ENCODE measurements around the gene ALDH8A1.

ALDH8A1 gene

GRCh38 chr6:134875367-134875766 lies 74.5 kb downstream of the ALDH8A1 start:
- peak; percentile 67 for TF ChIP-seq YY1 (IDR thresholded peaks at IDR 0.05; ENCODE audit: low read depth)
- TF ChIP-seq, protein P1, sequence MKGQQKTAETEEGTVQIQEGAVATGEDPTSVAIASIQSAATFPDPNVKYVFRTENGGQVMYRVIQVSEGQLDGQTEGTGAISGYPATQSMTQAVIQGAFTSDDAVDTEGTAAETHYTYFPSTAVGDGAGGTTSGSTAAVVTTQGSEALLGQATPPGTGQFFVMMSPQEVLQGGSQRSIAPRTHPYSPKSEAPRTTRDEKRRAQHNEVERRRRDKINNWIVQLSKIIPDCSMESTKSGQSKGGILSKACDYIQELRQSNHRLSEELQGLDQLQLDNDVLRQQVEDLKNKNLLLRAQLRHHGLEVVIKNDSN (IDR thresholded peaks at IDR 0.05), result peak; percentile 70
- peak; percentile 86 for TF ChIP-seq NFIC (IDR thresholded peaks at IDR 0.05)
- TF ChIP-seq EP300 (IDR thresholded peaks at IDR 0.05; ENCODE audit: borderline replicate concordance), result peak; percentile 40; the same call in 1 of the 2 replicates
- TF ChIP-seq EGR1 (IDR thresholded peaks at IDR 0.05), result no peak
- no peak; the same call in 1 of the 2 replicates for TF ChIP-seq CEBPB (IDR thresholded peaks at IDR 0.05)
- TF ChIP-seq FOXM1 (IDR thresholded peaks at IDR 0.05; ENCODE audit: borderline replicate concordance, low read depth), result no peak
- TF ChIP-seq, protein P2, sequence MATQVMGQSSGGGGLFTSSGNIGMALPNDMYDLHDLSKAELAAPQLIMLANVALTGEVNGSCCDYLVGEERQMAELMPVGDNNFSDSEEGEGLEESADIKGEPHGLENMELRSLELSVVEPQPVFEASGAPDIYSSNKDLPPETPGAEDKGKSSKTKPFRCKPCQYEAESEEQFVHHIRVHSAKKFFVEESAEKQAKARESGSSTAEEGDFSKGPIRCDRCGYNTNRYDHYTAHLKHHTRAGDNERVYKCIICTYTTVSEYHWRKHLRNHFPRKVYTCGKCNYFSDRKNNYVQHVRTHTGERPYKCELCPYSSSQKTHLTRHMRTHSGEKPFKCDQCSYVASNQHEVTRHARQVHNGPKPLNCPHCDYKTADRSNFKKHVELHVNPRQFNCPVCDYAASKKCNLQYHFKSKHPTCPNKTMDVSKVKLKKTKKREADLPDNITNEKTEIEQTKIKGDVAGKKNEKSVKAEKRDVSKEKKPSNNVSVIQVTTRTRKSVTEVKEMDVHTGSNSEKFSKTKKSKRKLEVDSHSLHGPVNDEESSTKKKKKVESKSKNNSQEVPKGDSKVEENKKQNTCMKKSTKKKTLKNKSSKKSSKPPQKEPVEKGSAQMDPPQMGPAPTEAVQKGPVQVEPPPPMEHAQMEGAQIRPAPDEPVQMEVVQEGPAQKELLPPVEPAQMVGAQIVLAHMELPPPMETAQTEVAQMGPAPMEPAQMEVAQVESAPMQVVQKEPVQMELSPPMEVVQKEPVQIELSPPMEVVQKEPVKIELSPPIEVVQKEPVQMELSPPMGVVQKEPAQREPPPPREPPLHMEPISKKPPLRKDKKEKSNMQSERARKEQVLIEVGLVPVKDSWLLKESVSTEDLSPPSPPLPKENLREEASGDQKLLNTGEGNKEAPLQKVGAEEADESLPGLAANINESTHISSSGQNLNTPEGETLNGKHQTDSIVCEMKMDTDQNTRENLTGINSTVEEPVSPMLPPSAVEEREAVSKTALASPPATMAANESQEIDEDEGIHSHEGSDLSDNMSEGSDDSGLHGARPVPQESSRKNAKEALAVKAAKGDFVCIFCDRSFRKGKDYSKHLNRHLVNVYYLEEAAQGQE (IDR thresholded peaks at IDR 0.05; ENCODE audit: low read depth), result no peak
- no peak for TF ChIP-seq TEAD4 (IDR thresholded peaks at IDR 0.05)
- TF ChIP-seq, protein P3, sequence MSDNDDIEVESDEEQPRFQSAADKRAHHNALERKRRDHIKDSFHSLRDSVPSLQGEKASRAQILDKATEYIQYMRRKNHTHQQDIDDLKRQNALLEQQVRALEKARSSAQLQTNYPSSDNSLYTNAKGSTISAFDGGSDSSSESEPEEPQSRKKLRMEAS (IDR thresholded peaks at IDR 0.05), result 0 out of 2 replicates have a peak, but pooled peaks have one; percentile 19
- peak; percentile 59; the same call in 1 of the 2 replicates for TF ChIP-seq TCF12 (IDR thresholded peaks at IDR 0.05; ENCODE audit: low read depth)

DNA sequence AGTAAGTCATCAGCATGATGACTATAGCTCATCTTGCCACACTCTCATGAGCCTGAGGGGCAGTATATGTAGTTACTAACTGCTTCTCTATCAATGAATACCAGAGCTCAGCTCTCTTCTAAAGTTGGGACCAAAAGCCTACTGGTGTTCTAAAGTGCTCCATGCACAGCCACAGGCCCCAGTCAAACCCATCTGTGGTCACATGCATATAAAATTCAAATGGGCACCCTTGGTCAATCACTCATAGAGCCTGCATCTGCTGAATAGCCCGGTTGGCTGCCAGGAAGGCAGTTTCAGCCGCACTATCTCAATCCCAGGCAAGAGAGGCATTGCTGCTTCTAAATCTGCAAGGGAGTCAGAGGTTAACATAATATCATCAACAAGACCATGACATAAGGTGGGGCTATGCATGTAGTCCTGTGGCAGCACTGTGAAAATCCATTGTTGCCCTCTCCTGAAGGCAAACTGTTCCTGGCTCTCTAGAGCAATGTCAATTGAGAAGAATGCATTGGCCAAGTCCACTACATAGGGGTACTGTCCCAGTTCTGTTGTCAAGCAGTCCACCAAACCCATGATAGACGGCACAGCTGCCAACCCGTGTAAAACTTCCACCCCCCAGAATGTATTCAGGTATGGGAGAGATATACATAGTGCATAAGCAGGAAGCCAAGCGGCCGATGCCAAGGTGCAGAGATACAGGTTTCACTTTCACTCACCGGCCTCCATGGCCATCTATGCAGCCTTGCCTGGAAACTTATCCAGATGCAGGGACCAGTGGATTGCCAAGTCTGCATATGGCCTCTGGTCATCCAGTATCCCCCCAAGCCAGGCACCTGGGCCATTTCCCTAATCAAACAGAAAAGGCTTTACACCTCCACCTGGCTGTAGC lies 76.2 kb downstream of the ALDH8A1 start:
- TF ChIP-seq CREB1 (IDR thresholded peaks at IDR 0.05; ENCODE audit: low read depth), result no peak
- TF ChIP-seq, protein P2 (IDR thresholded peaks at IDR 0.05; ENCODE audit: low read depth), result no peak
- TF ChIP-seq, protein P3 (IDR thresholded peaks at IDR 0.05), result no peak
- no peak for TF ChIP-seq FOXM1 (IDR thresholded peaks at IDR 0.05; ENCODE audit: borderline replicate concordance, low read depth)
- TF ChIP-seq, protein P1 (IDR thresholded peaks at IDR 0.05), result no peak
- TF ChIP-seq ZBTB7A (IDR thresholded peaks at IDR 0.05; ENCODE audit: low read depth), result no peak
- no peak for TF ChIP-seq EP300 (IDR thresholded peaks at IDR 0.05; ENCODE audit: borderline replicate concordance)

DNA sequence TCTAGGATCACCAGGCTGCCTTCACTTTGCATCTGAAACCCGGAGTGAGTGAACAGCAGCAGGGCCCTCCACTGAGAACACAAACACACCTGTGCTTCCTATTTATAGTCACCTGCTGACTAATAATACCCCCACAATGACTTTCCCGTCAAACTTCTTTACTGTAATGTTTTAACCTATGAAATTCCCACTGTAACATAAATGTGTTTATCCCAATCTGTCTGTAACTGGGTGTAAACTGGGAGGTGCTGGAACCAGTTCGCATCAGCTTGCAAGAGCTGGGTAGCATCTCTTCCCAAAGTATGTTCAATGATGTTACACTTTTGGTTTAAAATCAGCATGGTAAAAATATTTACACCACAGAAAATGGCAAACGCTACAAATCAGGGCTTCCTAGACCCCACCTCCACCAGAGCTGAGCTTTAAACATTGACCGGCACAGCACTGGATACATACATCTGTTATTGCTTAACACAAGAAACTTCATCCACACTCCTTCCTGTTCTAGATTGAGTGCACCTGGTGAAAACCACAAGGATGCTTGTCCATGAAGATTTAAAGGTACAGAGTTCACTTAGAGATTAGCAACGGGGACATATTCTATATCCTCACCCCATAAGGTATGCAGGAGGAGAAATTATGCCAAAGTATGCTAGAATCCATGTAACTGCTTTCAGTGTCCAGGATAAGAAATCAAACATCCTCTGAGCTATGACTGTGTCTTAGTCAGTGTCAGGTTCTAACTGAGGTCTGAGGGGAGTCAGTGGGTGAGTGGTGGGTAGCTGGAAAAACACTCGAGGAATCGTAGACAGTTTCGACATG lies 79.0 kb downstream of the ALDH8A1 start:
- no peak for TF ChIP-seq EP300 (IDR thresholded peaks at IDR 0.05; ENCODE audit: borderline replicate concordance)
- TF ChIP-seq TAF1 (IDR thresholded peaks at IDR 0.05; ENCODE audit: low read depth), result no peak
- no peak for TF ChIP-seq ZBTB7A (IDR thresholded peaks at IDR 0.05; ENCODE audit: low read depth)
- TF ChIP-seq, protein P2 (IDR thresholded peaks at IDR 0.05; ENCODE audit: low read depth), result no peak
- no peak for TF ChIP-seq TEAD4 (IDR thresholded peaks at IDR 0.05)
- TF ChIP-seq RAD21 (IDR thresholded peaks at IDR 0.05; ENCODE audit: low read depth), result no peak
- TF ChIP-seq CEBPB (IDR thresholded peaks at IDR 0.05), result peak; percentile 46; the same call in 1 of the 2 replicates
- no peak for TF ChIP-seq EGR1 (IDR thresholded peaks at IDR 0.05)
- TF ChIP-seq, protein P1 (IDR thresholded peaks at IDR 0.05), result no peak
